ENCODE data around the gene PIK3R1. TPM values are rescaled to one million over a fixed set of nuclear protein-coding genes. Genes with fewer than 3 reads are reported as not detected.

Gene PIK3R1
- total RNA-seq, 4 donors from 2014 or later: 244 to 563 (median 329) TPM

- 28% methylated on average over 6 of the region's 6 CpGs for WGBS
- Histone ChIP-seq H3K9me3 (no peaks in the 10 kb centered on the region), H3K4me3 (peak overlapping the region; percentile 33 to 45 (median 42)), H3K27ac (replicated peaks in 1 of 4) (peak overlapping the region; percentile 74 to 82 (median 78)), H3K4me1 (peaks cover 87 to 100% (median 100%) of the 10 kb centered on the region in 4 donors), H3K27me3 (no peaks in the 10 kb centered on the region), H3K36me3 (peaks cover 0 to under 1% (median 0%) of the 10 kb centered on the region in 4 donors)
- TF ChIP-seq POLR2AphosphoS5 (IDR thresholded peaks at IDR 0.05) (no peak), POLR2A (IDR thresholded peaks at IDR 0.05; ENCODE audit: low read depth) (no peak), EP300 (IDR thresholded peaks at IDR 0.05) (no peak), CTCF (IDR thresholded peaks at IDR 0.05) (peak; percentile 68 to 77 (median 74))
- intact Hi-C loops (cut with DNase I): loop anchor here (5.0 to 10.0 kb wide), 4 partner anchors 36 to 1008 kb away; partner anchors contain the start of gene PIK3R1
- no peak for DNase-seq (ENCODE audit: extremely low spot score)
Measured at GRCh38 chr5:68252673-68253623, 37.4 kb downstream of the PIK3R1 start.

GRCh38 chr5:68253624-68254585 lies 38.3 kb downstream of the PIK3R1 start:
- 62% methylated on average over 6 of the region's 6 CpGs for WGBS
- Histone ChIP-seq H3K36me3 (no peaks in the 10 kb centered on the region), H3K4me3 (peak overlapping the region; percentile 33 to 45 (median 38)), H3K4me1 (peaks cover 91 to 100% (median 100%) of the 10 kb centered on the region in 4 donors), H3K9me3 (no peaks in the 10 kb centered on the region), H3K27me3 (no peaks in the 10 kb centered on the region), H3K27ac (replicated peaks in 1 of 4) (peak overlapping the region; percentile 74 to 82 (median 78))
- TF ChIP-seq POLR2A (IDR thresholded peaks at IDR 0.05; ENCODE audit: low read depth): no peak
- DNase-seq (ENCODE audit: extremely low spot score): no peak
- intact Hi-C loops (cut with DNase I): loop anchor here (5.0 to 10.0 kb wide), 4 partner anchors 37 to 1009 kb away; partner anchors contain the start of gene PIK3R1

GRCh38 chr5:68254810-68255209 lies 39.3 kb downstream of the PIK3R1 start:
- intact Hi-C loops (cut with DNase I): loop anchor here (5.0 to 10.0 kb wide), 4 partner anchors 38 to 1010 kb away; partner anchors contain the start of gene PIK3R1
- peak overlapping the region; percentile 74 to 82 (median 78) for H3K27ac ChIP-seq (replicated peaks in 1 of 4)
- no peak for TF ChIP-seq POLR2A (IDR thresholded peaks at IDR 0.05; ENCODE audit: low read depth)
- no peak for TF ChIP-seq POLR2AphosphoS5 (IDR thresholded peaks at IDR 0.05)
- no peak for TF ChIP-seq CTCF (IDR thresholded peaks at IDR 0.05)
- no peak for TF ChIP-seq EP300 (IDR thresholded peaks at IDR 0.05)
- 5% methylated on average over 1 of the region's 1 CpG for WGBS
- H3K9me3 ChIP-seq: no peaks in the 10 kb centered on the region
- H3K4me1 ChIP-seq: peaks cover 91 to 100% (median 100%) of the 10 kb centered on the region in 4 donors
- DNase-seq (ENCODE audit: extremely low spot score): no peak
- H3K27me3 ChIP-seq: no peaks in the 10 kb centered on the region
- no peaks in the 10 kb centered on the region for H3K36me3 ChIP-seq
- H3K4me3 ChIP-seq: peak overlapping the region; percentile 33 to 45 (median 36)

GRCh38 chr5:68255305-68256120 lies 40.0 kb downstream of the PIK3R1 start:
- Histone ChIP-seq H3K9me3 (no peaks in the 10 kb centered on the region), H3K27me3 (no peaks in the 10 kb centered on the region), H3K27ac (replicated peaks in 1 of 4) (peak overlapping the region; percentile 74 to 82 (median 78)), H3K4me1 (peaks cover 89 to 100% (median 100%) of the 10 kb centered on the region in 4 donors), H3K36me3 (no peaks in the 10 kb centered on the region), H3K4me3 (peak overlapping the region; percentile 33 to 45 (median 36))
- WGBS: 53% methylated on average over 6 of the region's 6 CpGs
- no peak for DNase-seq (ENCODE audit: extremely low spot score)
- intact Hi-C loops (cut with DNase I): loop anchor here (10.0 kb wide), 3 partner anchors 81 to 1011 kb away; no protein-coding TSS in a partner anchor
- TF ChIP-seq EP300 (IDR thresholded peaks at IDR 0.05): no peak
- no peak for TF ChIP-seq POLR2A (IDR thresholded peaks at IDR 0.05; ENCODE audit: low read depth)
- TF ChIP-seq POLR2AphosphoS5 (IDR thresholded peaks at IDR 0.05): no peak
- no peak for TF ChIP-seq CTCF (IDR thresholded peaks at IDR 0.05)
